ENCODE measurements around the gene ADH1B.
"Not testable (repeated sequence)": the region's sequence is repeated elsewhere in the genome, so short reads cannot be mapped to it uniquely, and the experiment has no call there.

Gene ADH1B

DNA sequence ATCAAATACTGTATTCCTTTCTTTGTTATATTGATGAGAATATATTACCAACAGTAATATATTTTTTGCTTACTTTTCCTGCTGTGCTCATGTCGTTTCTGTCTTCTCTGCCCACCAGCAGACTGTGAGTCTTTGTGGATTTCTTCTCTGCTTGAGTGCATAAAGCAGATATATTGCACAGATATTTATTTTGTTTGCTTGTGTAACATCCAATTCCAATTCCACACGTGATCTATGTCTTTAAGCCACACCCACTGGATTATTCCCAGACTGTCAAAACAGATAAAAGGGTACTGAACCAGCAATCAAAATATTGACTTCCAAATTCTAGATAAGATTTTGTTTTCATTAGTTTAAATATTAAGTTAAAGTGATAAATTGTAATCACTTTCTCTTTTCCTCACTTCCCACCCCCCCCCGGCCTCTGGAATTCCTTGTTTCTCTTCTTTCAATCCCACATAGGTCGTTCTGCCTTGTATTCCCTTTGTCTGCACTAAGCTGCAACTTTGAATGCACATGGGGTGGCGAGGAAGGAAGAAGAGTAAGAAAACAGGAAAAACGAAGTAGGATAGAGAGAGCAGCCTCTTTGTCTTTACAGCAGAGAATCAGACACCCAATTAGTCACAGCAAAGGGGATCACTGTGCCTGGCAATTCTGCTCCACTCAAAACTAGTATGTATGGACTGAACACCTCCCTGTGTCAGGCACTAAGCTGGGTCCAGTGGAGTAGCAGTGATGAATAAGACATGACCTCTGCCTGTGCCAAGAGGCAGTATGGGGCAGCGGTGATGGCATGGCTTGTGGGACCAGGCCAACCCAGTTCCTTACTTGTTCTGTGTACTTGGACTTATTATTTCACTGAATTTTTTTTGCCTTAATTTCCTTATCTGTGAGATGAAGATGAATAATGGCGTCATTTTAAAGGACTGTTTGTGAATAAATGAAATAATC lies at the start of gene ADH1B:
ADH1B (minus strand) TSS at position 161 of the 951 bp plus-strand sequence; CDS start at position 91, 70 bp downstream.
- Histone ChIP-seq H4K20me1 (ENCODE audit: insufficient read depth, low read length) (no peaks in the 10 kb centered on the region), H3K9me3 (ENCODE audit: insufficient read depth, low read length) (no peaks in the 10 kb centered on the region), H3K27ac (ENCODE audit: low read length) (no peak within 1 kb of the TSS), H3K79me2 (ENCODE audit: low read length) (no peaks in the 10 kb centered on the region), H3K4me2 (ENCODE audit: low read length) (no peak within 1 kb of the TSS), H3K9ac (ENCODE audit: low read length) (no peak within 1 kb of the TSS), H2AFZ (ENCODE audit: low read depth, low read length) (no peak within 1 kb of the TSS; the same call in 1 of the 2 replicates), H3K27me3 (ENCODE audit: low read depth, low read length) (no peaks in the 10 kb centered on the region), H3K36me3 (replicated peaks; ENCODE audit: low read depth, low read length) (no peaks in the 10 kb centered on the region), H3K4me1 (ENCODE audit: low read length) (no peaks in the 10 kb centered on the region), H3K4me3 (ENCODE audit: low read length) (no peak within 1 kb of the TSS)
- TF ChIP-seq, protein P1, sequence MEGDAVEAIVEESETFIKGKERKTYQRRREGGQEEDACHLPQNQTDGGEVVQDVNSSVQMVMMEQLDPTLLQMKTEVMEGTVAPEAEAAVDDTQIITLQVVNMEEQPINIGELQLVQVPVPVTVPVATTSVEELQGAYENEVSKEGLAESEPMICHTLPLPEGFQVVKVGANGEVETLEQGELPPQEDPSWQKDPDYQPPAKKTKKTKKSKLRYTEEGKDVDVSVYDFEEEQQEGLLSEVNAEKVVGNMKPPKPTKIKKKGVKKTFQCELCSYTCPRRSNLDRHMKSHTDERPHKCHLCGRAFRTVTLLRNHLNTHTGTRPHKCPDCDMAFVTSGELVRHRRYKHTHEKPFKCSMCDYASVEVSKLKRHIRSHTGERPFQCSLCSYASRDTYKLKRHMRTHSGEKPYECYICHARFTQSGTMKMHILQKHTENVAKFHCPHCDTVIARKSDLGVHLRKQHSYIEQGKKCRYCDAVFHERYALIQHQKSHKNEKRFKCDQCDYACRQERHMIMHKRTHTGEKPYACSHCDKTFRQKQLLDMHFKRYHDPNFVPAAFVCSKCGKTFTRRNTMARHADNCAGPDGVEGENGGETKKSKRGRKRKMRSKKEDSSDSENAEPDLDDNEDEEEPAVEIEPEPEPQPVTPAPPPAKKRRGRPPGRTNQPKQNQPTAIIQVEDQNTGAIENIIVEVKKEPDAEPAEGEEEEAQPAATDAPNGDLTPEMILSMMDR (IDR thresholded peaks at IDR 0.05; ENCODE audit: low read depth, low read length), result no peak
- no peak for TF ChIP-seq EZH2phosphoT487 (IDR thresholded peaks at IDR 0.05; ENCODE audit: low read depth)

DNA sequence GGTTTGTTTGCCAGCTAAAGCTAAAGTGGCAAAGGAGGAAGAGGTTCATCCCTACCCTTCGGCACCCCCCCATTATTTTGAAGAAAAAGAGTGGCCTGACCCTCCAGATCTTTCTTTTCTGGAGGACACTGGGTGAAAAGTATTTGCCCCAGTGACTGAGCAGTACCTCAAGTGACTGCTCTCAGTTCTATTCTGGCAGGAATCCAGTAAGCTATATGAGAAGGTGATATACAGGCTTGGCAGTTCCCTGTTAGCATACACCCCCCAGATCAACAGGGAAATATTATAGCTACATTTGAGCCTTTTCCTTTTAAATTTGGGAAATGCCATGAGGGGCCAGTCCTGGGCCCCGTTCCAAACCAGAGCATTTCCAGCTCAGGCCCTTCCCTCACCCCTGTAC lies 46.6 kb upstream of the ADH1B start:
- H3K79me2 ChIP-seq (ENCODE audit: low read length); H3K4me3 ChIP-seq (ENCODE audit: low read length); H2AFZ ChIP-seq (ENCODE audit: low read depth, low read length); H3K27ac ChIP-seq (ENCODE audit: low read length); H3K4me1 ChIP-seq (ENCODE audit: low read length); H3K36me3 ChIP-seq (replicated peaks; ENCODE audit: low read depth, low read length); H3K9me3 ChIP-seq (ENCODE audit: insufficient read depth, low read length); H3K4me2 ChIP-seq (ENCODE audit: low read length); H4K20me1 ChIP-seq (ENCODE audit: insufficient read depth, low read length); H3K27me3 ChIP-seq (ENCODE audit: low read depth, low read length); H3K9ac ChIP-seq (ENCODE audit: low read length): not testable (repeated sequence)

DNA sequence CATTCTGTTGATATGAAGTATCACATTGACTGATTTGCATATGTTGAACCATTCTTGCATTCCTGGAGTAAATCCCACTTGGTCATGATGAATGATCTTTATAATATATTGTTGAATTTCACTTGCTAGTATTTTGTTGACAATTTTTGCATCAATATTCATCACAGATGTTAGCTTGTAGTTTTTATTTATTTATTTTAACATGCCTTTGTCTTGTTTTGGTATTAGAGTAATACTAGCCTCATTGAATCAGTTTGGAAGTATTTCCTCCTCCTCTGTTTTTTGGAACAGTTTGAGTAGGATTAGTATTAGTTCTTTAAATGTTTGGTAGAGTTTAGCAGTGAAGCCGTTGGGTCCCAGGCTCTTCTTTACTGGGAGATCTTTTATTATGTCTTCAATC lies 45.3 kb upstream of the ADH1B start:
- H3K79me2 ChIP-seq (ENCODE audit: low read length), result no peaks in the 10 kb centered on the region
- H3K4me3 ChIP-seq (ENCODE audit: low read length), result no peak overlapping the region
- H3K4me1 ChIP-seq (ENCODE audit: low read length), result no peaks in the 10 kb centered on the region
- H2AFZ ChIP-seq (ENCODE audit: low read depth, low read length), result no peak overlapping the region
- no peak overlapping the region for H3K9ac ChIP-seq (ENCODE audit: low read length)
- H3K36me3 ChIP-seq (replicated peaks; ENCODE audit: low read depth, low read length), result no peaks in the 10 kb centered on the region
- no peak overlapping the region for H3K27ac ChIP-seq (ENCODE audit: low read length)
- H3K9me3 ChIP-seq (ENCODE audit: insufficient read depth, low read length), result no peaks in the 10 kb centered on the region
- no peak overlapping the region for H3K4me2 ChIP-seq (ENCODE audit: low read length)
- no peaks in the 10 kb centered on the region for H4K20me1 ChIP-seq (ENCODE audit: insufficient read depth, low read length)
- no peak for TF ChIP-seq EZH2phosphoT487 (IDR thresholded peaks at IDR 0.05; ENCODE audit: low read depth)
- H3K27me3 ChIP-seq (ENCODE audit: low read depth, low read length), result no peaks in the 10 kb centered on the region

DNA sequence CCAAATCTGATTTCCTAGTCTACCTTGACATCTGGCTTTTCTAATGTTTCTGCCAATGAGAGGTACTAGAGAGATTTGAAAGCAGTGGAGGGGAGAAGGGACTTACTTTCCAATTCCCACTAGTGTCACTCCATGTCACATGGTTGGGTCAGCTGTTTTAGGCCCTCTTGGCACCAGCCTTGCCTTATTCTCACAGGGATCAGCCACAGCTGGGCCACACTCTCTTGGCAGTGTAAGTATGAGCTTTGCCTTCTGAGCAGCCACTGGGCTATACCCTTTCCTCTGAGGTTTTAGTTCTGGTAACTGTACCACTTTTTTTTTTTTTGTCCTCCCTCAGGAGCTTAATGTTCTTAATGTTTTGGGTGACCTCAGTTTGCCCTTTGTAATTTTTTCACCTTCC lies 41.6 kb upstream of the ADH1B start:
- Histone ChIP-seq H4K20me1 (ENCODE audit: insufficient read depth, low read length) (no peaks in the 10 kb centered on the region), H3K9ac (ENCODE audit: low read length) (no peak overlapping the region), H3K4me1 (ENCODE audit: low read length) (no peaks in the 10 kb centered on the region), H3K27me3 (ENCODE audit: low read depth, low read length) (no peaks in the 10 kb centered on the region), H3K9me3 (ENCODE audit: insufficient read depth, low read length) (no peaks in the 10 kb centered on the region), H3K27ac (ENCODE audit: low read length) (no peak overlapping the region), H3K4me3 (ENCODE audit: low read length) (no peak overlapping the region), H3K4me2 (ENCODE audit: low read length) (no peak overlapping the region), H3K79me2 (ENCODE audit: low read length) (no peaks in the 10 kb centered on the region), H3K36me3 (replicated peaks; ENCODE audit: low read depth, low read length) (no peaks in the 10 kb centered on the region), H2AFZ (ENCODE audit: low read depth, low read length) (no peak overlapping the region)
- no peak for TF ChIP-seq EZH2phosphoT487 (IDR thresholded peaks at IDR 0.05; ENCODE audit: low read depth)
- TF ChIP-seq, protein P1 (IDR thresholded peaks at IDR 0.05; ENCODE audit: low read depth, low read length), result no peak

DNA sequence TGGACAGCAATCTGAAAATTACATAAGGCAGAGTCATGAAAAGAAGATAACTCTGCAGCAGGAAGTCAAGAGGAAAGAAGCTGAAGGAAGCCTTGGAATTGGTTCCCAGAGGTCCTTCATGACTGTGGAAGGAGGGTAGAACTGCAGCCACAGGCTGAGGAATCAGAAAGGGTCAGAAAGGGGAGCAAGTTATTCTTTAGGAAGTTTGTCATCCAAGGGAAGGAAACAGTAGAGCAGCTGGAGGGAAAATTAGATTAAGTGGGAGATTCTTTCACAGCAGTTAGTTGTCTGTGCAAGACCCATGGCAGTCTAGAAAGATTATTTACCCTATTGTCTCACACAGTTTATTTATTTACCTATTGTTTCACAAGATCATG lies 40.7 kb upstream of the ADH1B start:
- Histone ChIP-seq H3K27ac (ENCODE audit: low read length) (no peak overlapping the region), H3K36me3 (replicated peaks; ENCODE audit: low read depth, low read length) (no peaks in the 10 kb centered on the region)

More for the DNA sequence above, 40.7 kb upstream of the ADH1B start:
- no peaks in the 10 kb centered on the region for H4K20me1 ChIP-seq (ENCODE audit: insufficient read depth, low read length)
- no peaks in the 10 kb centered on the region for H3K79me2 ChIP-seq (ENCODE audit: low read length)
- no peak overlapping the region for H3K9ac ChIP-seq (ENCODE audit: low read length)
- peaks cover 4% of the 10 kb centered on the region for H3K4me1 ChIP-seq (ENCODE audit: low read length)
- no peak overlapping the region for H3K4me2 ChIP-seq (ENCODE audit: low read length)
- H3K27me3 ChIP-seq (ENCODE audit: low read depth, low read length), result no peaks in the 10 kb centered on the region
- TF ChIP-seq, protein P1 (IDR thresholded peaks at IDR 0.05; ENCODE audit: low read depth, low read length), result no peak
- TF ChIP-seq EZH2phosphoT487 (IDR thresholded peaks at IDR 0.05; ENCODE audit: low read depth), result no peak
- no peak overlapping the region for H3K4me3 ChIP-seq (ENCODE audit: low read length)
- H3K9me3 ChIP-seq (ENCODE audit: insufficient read depth, low read length), result no peaks in the 10 kb centered on the region
- no peak overlapping the region for H2AFZ ChIP-seq (ENCODE audit: low read depth, low read length)

Data from OCI-LY3 (cell line).